Pancreas (tissue), 10 donors: ENCODE data around the gene ROBO3. TPM values are rescaled to one million over a fixed set of nuclear protein-coding genes. Genes with fewer than 3 reads are reported as not detected.
A peak's percentile ranks its signal among the peaks of the same experiment; 100 is the strongest.

Source experiments
- ATAC-seq, 4 donors: fragments of 200-7000 bp; cut with Tn5 transposase; one replicate each; pipeline versions ENCODE4 v1.8.0 to v1.9.1; 2020; ENCODE audit warnings: mild to moderate bottlenecking in 4 of 4, moderate library complexity in 4 of 4
- DNase-seq, 6 donors: peaks; one replicate each; pipeline ENCODE4 v3.0.0-alpha.2; 2020
- FAIRE-seq: peaks from 2 replicates; lab custom pipeline; 2012; peaks lifted over from hg19 to GRCh38; lab: Jason Lieb, UNC
- H3K27ac ChIP-seq, 4 donors: fragments of 200-600 bp; sonication (generic); 1 replicate in 3 of 4; 2 replicates in 1 of 4; pipeline versions ENCODE4 v1.5.0 to v1.8.0; 2020
- H3K27me3 ChIP-seq, 4 donors: fragments of 200-600 bp; one replicate each; pipeline ENCODE4 v1.8.0; 2021
- H3K36me3 ChIP-seq, 3 donors: fragments of 200-600 bp; sonication (generic) in 1 of 3; one replicate each; pipeline versions ENCODE4 v1.5.0 to v1.8.0; 2020 to 2021
- H3K4me1 ChIP-seq, 3 donors: fragments of 200-600 bp; one replicate each; pipeline ENCODE4 v1.8.0; 2021
- H3K4me3 ChIP-seq, 4 donors: fragments of 200-600 bp; sonication (generic) in 2 of 4; one replicate each; pipeline versions ENCODE4 v1.5.0 to v1.8.0; 2020 to 2021
- H3K9me3 ChIP-seq, 4 donors: fragments of 200-600 bp; one replicate each; pipeline ENCODE4 v1.8.0; 2021
- CTCF ChIP-seq, 4 donors: fragments of 200-600 bp; sonication (generic) in 3 of 4; IDR thresholded peaks; one replicate each; pipeline versions ENCODE4 v1.5.0 to v1.8.0; 2021; ENCODE audit warnings: antibody characterized with exemption in 4 of 4
- WGBS, 2 donors: extraction: QIAGEN DNeasy Blood & Tissue Kit; methylation state at CpG; one replicate each; pipeline ENCODE4 v1.1.7; 2013; 5-methylcytosine and 5-hydroxymethylcytosine counted together
- intact Hi-C, 3 donors: fragments of 100-400 bp; cut with DNase I; formaldehyde crosslinking; loops; one replicate each; pipeline versions ENCODE4 v1.11.1 to v1.14.2; 2022
- polyA plus RNA-seq, 2 donors: library from polyadenylated mRNA; stranded (reverse); fragments of 200-250 nt; gene quantifications; one replicate each; pipeline ENCODE4 v1.2.3, GENCODE V29; 2013
- total RNA-seq, 6 donors: library from RNA; stranded (reverse); fragmentation: NEBNext Ultra II Directional in 4 of 6; extraction: Animal tissue kit (Norgen Biotek cat#: 25700) in 4 of 6; gene quantifications; one replicate each; pipeline versions ENCODE4 v1.2.1 to v1.2.4, GENCODE V29; 2021 to 2023
- donor health status: healthy with polysubstance abuse.
- donor health status: DM: no; HTN: no; CAD: no; lungs with moderate emphysema.
- donor health status: DM: no; HTN: no; CAD: no.
- donor health status: control.
- donor health status: control.
- donor health status: Bipolar disorder and iron deficiency.
- donor health status: DM: yes; HTN: yes; CAD: no.
- donor health status: DM: no; HTN: no; CAD: no.
- donor health status: DM: no; HTN: no; CAD: no.
- donor health status: DM: yes; HTN: yes; CAD: no.

The ROBO3 gene
- total and polyA plus RNA-seq, 8 donors, result 1.1 to 25.0 (median 2.8) TPM

- DNase-seq (no peak), FAIRE-seq (no peak), ATAC-seq (no peak)
- Histone ChIP-seq H3K9me3 (no peaks in the 10 kb centered on the region), H3K27me3 (peaks cover 0 to 4% (median 0%) of the 10 kb centered on the region in 4 donors), H3K36me3 (no peaks in the 10 kb centered on the region), H3K4me3 (no peak overlapping the region), H3K4me1 (no peaks in the 10 kb centered on the region), H3K27ac (no peak overlapping the region)
- 64 to 73% methylated on average over 6 of the region's 6 CpGs for WGBS, 2 donors
- no peak for TF ChIP-seq CTCF (IDR thresholded peaks at IDR 0.05)
- intact Hi-C loops, result no loop called here
Observed at GRCh38 chr11:124917115-124917637, 51.9 kb downstream of the ROBO3 start.

- intact Hi-C loops, result no loop called here
Observed at GRCh38 chr11:124918950-124919349, 53.7 kb downstream of the ROBO3 start, which contains the start of gene HEPN1. HEPN1 (plus strand) TSS chr11:124919250.

GRCh38 chr11:124919898-124920297 is 54.7 kb downstream of the ROBO3 start:
- no peaks in the 10 kb centered on the region for H3K4me1 ChIP-seq
- H3K9me3 ChIP-seq, result no peaks in the 10 kb centered on the region
- 96 to 100% methylated on average over 2 of the region's 2 CpGs for WGBS, 2 donors
- no peaks in the 10 kb centered on the region for H3K36me3 ChIP-seq
- no peak overlapping the region for H3K27ac ChIP-seq
- FAIRE-seq (no peak), ATAC-seq (no peak), DNase-seq (no peak)
- TF ChIP-seq CTCF (IDR thresholded peaks at IDR 0.05), result no peak
- intact Hi-C loops, result no loop called here
- H3K27me3 ChIP-seq, result peaks cover 0 to 4% (median 0%) of the 10 kb centered on the region in 4 donors
- H3K4me3 ChIP-seq, result no peak overlapping the region

More at GRCh38 chr11:124918950-124919349, 53.7 kb downstream of the ROBO3 start, which contains the start of gene HEPN1:
- no peak within 1 kb of the TSS for H3K27ac ChIP-seq
- H3K9me3 ChIP-seq, result no peaks in the 10 kb centered on the region
- no peak for FAIRE-seq
- no peak for DNase-seq
- no peak for ATAC-seq
- no peak for TF ChIP-seq CTCF (IDR thresholded peaks at IDR 0.05)
- peaks cover 0 to 4% (median 0%) of the 10 kb centered on the region in 4 donors for H3K27me3 ChIP-seq
- H3K4me3 ChIP-seq, result no peak within 1 kb of the TSS
- 41 to 56% methylated on average over 3 of the region's 3 CpGs for WGBS, 2 donors
- no peaks in the 10 kb centered on the region for H3K4me1 ChIP-seq
- H3K36me3 ChIP-seq, result no peaks in the 10 kb centered on the region

- no peak for ATAC-seq
- FAIRE-seq, result no peak
- H3K4me1 ChIP-seq, result no peaks in the 10 kb centered on the region
- DNase-seq, result no peak
- H3K36me3 ChIP-seq, result no peaks in the 10 kb centered on the region
- no peak for TF ChIP-seq CTCF (IDR thresholded peaks at IDR 0.05)
- intact Hi-C loops, result no loop called here
- peaks cover 0 to 4% (median 0%) of the 10 kb centered on the region in 4 donors for H3K27me3 ChIP-seq
- WGBS, 2 donors, result 90 to 95% methylated on average over 5 of the region's 5 CpGs
- H3K4me3 ChIP-seq, result peak overlapping the region in 1 of 4 donors; percentile 44
- H3K27ac ChIP-seq, result no peak overlapping the region
- no peaks in the 10 kb centered on the region for H3K9me3 ChIP-seq
Observed at GRCh38 chr11:124920356-124920755, 55.1 kb downstream of the ROBO3 start.
